Esophagus squamous epithelium (tissue), 4 donors: ENCODE results near the gene RNF217.

Experiments used
- CTCF ChIP-seq, 6 experiments: fragments of 450-650 bp in 4 of 6; fragments of 200-600 bp in 2 of 6; sonication (generic) in 2 of 6; IDR thresholded peaks; one replicate each; pipeline ENCODE4 v1.5.1; 2016 to 2019; ENCODE audit warnings: antibody characterized with exemption in 6 of 6, mild to moderate bottlenecking in 4 of 6, moderate library complexity in 4 of 6
- POLR2A ChIP-seq, 4 donors: fragments of 450-650 bp; IDR thresholded peaks; one replicate each; pipeline ENCODE4 v1.6.1; 2017; ENCODE audit warnings: antibody characterized with exemption in 4 of 4, mild to moderate bottlenecking in 4 of 4, moderate library complexity in 3 of 4

DNA sequence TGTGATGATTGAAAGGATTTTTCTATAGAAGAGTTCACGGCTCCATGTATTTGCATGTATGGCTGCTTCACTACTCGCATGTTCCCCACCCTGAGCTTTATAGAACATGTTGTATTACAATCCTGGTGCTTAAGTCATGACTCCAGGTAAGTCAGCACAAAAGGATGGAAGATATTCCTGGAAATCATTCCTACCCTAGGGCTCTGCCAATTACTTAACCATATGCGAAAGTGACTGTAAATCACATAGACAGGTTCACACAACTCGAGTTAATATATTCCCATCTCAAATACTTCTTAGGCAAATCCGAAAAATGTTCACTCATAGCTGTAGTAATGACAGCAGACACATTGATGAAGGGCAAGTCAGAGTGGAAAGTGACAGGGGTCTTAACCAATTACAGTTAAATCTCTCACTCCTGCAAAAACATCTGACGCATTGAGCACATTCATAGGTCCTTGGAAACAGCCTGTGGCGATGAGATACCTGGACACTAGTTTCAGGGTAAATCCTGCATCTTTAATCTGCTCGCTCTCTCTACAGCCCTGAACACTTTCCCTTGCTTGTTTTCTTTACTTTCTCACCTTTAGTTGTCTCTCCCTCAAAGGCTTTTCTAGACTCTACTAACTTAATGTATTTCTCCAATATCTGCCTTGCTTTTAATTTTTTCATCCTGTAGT lies 35.1 kb downstream of the RNF217 start:
- TF ChIP-seq POLR2A (IDR thresholded peaks at IDR 0.05) (no peak), CTCF (IDR thresholded peaks at IDR 0.05) (no peak)
